OCI-LY7 (cell line): ENCODE data around the gene LCN6. TPM values are rescaled to one million over a fixed set of nuclear protein-coding genes. Genes with fewer than 3 reads are reported as not detected.

Experiments
- BruUV-seq: library from RNA; stranded (reverse); fragments of 400-500 nt; replicated peaks from 2 replicates; lab custom pipeline; 2021; lab: Mats Ljungman, UMichigan
- CTCF ChIA-PET: fragments of 300-600 bp; sonication (Branson Sonifier 250); formaldehyde crosslinking; loops from one replicate; lab custom pipeline; 2022; ENCODE audit warnings: antibody characterized with exemption; ENCODE audit not compliant: unreplicated experiment; lab: Charles Lee
- POLR2A ChIA-PET: fragments of 300-600 bp; sonication (Branson Sonifier 250); formaldehyde crosslinking; loops from one replicate; lab custom pipeline; 2022; ENCODE audit warnings: antibody characterized with exemption; lab: Charles Lee
- DNase-seq: peaks from one replicate; pipeline ENCODE4 v3.0.0-alpha.2; 2015; ENCODE audit warnings: low spot score
- H2AFZ ChIP-seq: fragments of 200-600 bp; sonication (generic), shearing (Covaris generic); 2 replicates; pipeline ENCODE4 v1.6.1; 2014; ENCODE audit warnings: mild to moderate bottlenecking, antibody characterized with exemption, low read length, moderate library complexity
- H3K27ac ChIP-seq: fragments of 200-600 bp; sonication (generic); 2 replicates; pipeline ENCODE4 v1.5.1; 2014; ENCODE audit warnings: mixed run types, low read depth, mild to moderate bottlenecking, moderate library complexity, low read length, inconsistent platforms; ENCODE audit not compliant: poor library complexity, severe bottlenecking
- H3K36me3 ChIP-seq: fragments of 200-600 bp; sonication (generic); 2 replicates; pipeline ENCODE4 v1.6.1; 2014; ENCODE audit warnings: mild to moderate bottlenecking, antibody characterized with exemption, low read length, moderate library complexity, mixed read lengths; ENCODE audit not compliant: insufficient read depth
- H3K4me1 ChIP-seq: fragments of 200-600 bp; sonication (generic); 2 replicates; pipeline ENCODE4 v1.5.1; 2014; ENCODE audit warnings: mild to moderate bottlenecking, low read length; ENCODE audit not compliant: insufficient read depth, poor library complexity, severe bottlenecking
- H3K4me2 ChIP-seq: fragments of 200-600 bp; sonication (generic); 2 replicates; pipeline ENCODE4 v1.6.1; 2014; ENCODE audit warnings: mild to moderate bottlenecking, low read length
- H3K4me3 ChIP-seq: fragments of 200-600 bp; sonication (generic); 2 replicates; pipeline ENCODE4 v1.5.1; 2014; ENCODE audit warnings: mild to moderate bottlenecking, low read depth, low read length; ENCODE audit not compliant: poor library complexity, severe bottlenecking
- H3K79me2 ChIP-seq: fragments of 200-600 bp; sonication (generic); 2 replicates; pipeline ENCODE4 v1.6.1; 2016; ENCODE audit warnings: low read depth, mild to moderate bottlenecking, low read length, moderate library complexity, mixed read lengths; ENCODE audit not compliant: insufficient read depth
- H3K9me2 ChIP-seq: fragments of 200-600 bp; sonication (generic); 2 replicates; pipeline ENCODE4 v1.6.1; 2016; ENCODE audit warnings: mild to moderate bottlenecking, low read length, mixed read lengths; ENCODE audit not compliant: insufficient read depth
- H3K9me3 ChIP-seq: fragments of 200-600 bp; sonication (generic); 2 replicates; pipeline ENCODE4 v1.6.1; 2014; ENCODE audit warnings: mild to moderate bottlenecking, mixed run types, low read length, mixed read lengths
- H4K20me1 ChIP-seq: fragments of 200-600 bp; sonication (generic); 2 replicates; pipeline ENCODE4 v1.6.1; 2014; ENCODE audit warnings: mild to moderate bottlenecking, antibody characterized with exemption, low read length, moderate library complexity, mixed read lengths; ENCODE audit not compliant: insufficient read depth
- CTCF ChIP-seq: fragments of 200-600 bp; sonication (generic); conservative IDR thresholded peaks from 2 replicates; pipeline ENCODE4 v1.5.1; 2014; ENCODE audit warnings: mild to moderate bottlenecking, antibody characterized with exemption, low read length, moderate library complexity, mixed read lengths
- EZH2phosphoT487 ChIP-seq: fragments of 200-600 bp; sonication (generic); IDR thresholded peaks from 2 replicates; pipeline ENCODE4 v1.6.1; 2018; ENCODE audit warnings: low read depth, borderline replicate concordance, mild to moderate bottlenecking, mixed run types, antibody characterized with exemption, low read length, moderate library complexity, mixed read lengths
- intact Hi-C: fragments of 100-400 bp; cut with micrococcal nuclease; formaldehyde crosslinking; loops from one replicate; pipeline ENCODE4 v1.10.0; 2022; ENCODE audit not compliant: unreplicated experiment
- total RNA-seq, 2 experiments: library from RNA; depleted of rRNA in 1 of 2; stranded (reverse); fragments of >200 nt in 1 of 2; shearing (Covaris generic) in 1 of 2; gene quantifications; 2 replicates each; pipeline ENCODE4 v1.2.3, GENCODE V29; 2014 to 2022

LCN6 gene
- total RNA-seq, 2 experiments from 2014 or later, result not detected

DNA sequence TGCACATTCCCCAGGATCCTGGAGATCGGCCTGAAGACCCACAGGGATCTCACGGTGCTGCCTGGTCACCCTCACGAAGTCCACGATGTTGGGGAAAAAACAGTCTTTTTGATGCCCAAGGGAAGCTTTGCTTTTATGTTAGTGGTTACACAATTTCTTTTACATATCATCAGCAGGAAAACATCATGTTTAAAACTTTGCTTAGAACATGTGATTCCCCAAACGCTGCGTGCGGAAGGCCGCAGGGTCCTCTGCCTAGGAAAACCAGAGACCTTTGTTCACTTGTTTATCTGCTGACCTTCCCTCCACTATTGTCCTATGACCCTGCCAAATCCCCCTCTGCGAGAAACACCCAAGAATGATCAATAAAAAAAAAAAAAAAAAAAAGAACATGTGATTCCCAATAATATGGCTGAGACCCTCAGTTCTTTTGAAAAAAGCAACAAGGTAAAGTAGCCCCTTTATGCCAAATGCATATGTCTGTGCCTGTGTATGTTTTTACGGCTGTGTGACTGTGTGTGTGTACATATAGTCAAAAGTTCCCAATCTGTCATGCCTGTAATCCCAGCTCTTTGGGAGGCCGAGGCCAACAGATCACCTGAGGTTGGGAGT, 49.6 kb downstream of the LCN6 start:
- Histone ChIP-seq H2AFZ (no peak overlapping the region), H3K9me3 (no peaks in the 10 kb centered on the region), H3K4me3 (no peak overlapping the region), H3K79me2 (no peaks in the 10 kb centered on the region), H3K9me2 (no peaks in the 10 kb centered on the region), H4K20me1 (no peaks in the 10 kb centered on the region), H3K36me3 (no peaks in the 10 kb centered on the region), H3K4me1 (peaks cover 8% of the 10 kb centered on the region), H3K27ac (no peak overlapping the region), H3K4me2 (no peak overlapping the region)
- no TSS peak for BruUV-seq
- intact Hi-C loops, result no loop called here
- TF ChIP-seq EZH2phosphoT487 (no peak), CTCF (no peak)
- POLR2A ChIA-PET, result interaction anchor here (0.6 to 0.7 kb wide), 2 partner anchors 13 to 22 kb away, joined by 3 read pairs; no protein-coding TSS in a partner anchor
- DNase-seq, result no peak
- CTCF ChIA-PET, result no interaction called here

GRCh38 chr9:136697821-136698526, 50.4 kb downstream of the LCN6 start:
- POLR2A ChIA-PET, result interaction anchor here (0.6 to 0.7 kb wide), 3 partner anchors 12 to 22 kb away, joined by 3 to 5 read pairs (median 3); no protein-coding TSS in a partner anchor
- BruUV-seq, result no TSS peak
- intact Hi-C loops, result no loop called here

More at GRCh38 chr9:136697821-136698526, 50.4 kb downstream of the LCN6 start:
- H3K36me3 ChIP-seq, result no peaks in the 10 kb centered on the region
- H3K4me2 ChIP-seq, result no peak overlapping the region
- DNase-seq, result no peak
- H3K79me2 ChIP-seq, result no peaks in the 10 kb centered on the region
- CTCF ChIA-PET, result no interaction called here
- H3K4me3 ChIP-seq, result no peak overlapping the region
- no peak overlapping the region for H2AFZ ChIP-seq
- H3K4me1 ChIP-seq, result peaks cover 8% of the 10 kb centered on the region
- no peak for TF ChIP-seq EZH2phosphoT487
- no peak for TF ChIP-seq CTCF
- H4K20me1 ChIP-seq, result no peaks in the 10 kb centered on the region
- no peaks in the 10 kb centered on the region for H3K9me2 ChIP-seq
- H3K9me3 ChIP-seq, result no peaks in the 10 kb centered on the region
- no peak overlapping the region for H3K27ac ChIP-seq
